Choroid plexus epithelial cell (primary cell): ENCODE measurements around the gene SGCD.

ENCODE experiments used
- DNase-seq: peaks from one replicate; pipeline ENCODE4 v3.0.0-alpha.2; 2010; ENCODE audit warnings: low read depth
- H3K4me3 ChIP-seq: 2 replicates; pipeline ENCODE4 v1.5.1; 2011; ENCODE audit warnings: low read depth, mild to moderate bottlenecking, control low read depth, low read length, moderate library complexity
- TF ChIP-seq, protein P1 (sequence below): conservative IDR thresholded peaks from 2 replicates; pipeline ENCODE4 v1.5.1; 2011; ENCODE audit warnings: low read depth, mild to moderate bottlenecking, control low read depth, inconsistent platforms, low read length, moderate library complexity

SGCD gene

DNA sequence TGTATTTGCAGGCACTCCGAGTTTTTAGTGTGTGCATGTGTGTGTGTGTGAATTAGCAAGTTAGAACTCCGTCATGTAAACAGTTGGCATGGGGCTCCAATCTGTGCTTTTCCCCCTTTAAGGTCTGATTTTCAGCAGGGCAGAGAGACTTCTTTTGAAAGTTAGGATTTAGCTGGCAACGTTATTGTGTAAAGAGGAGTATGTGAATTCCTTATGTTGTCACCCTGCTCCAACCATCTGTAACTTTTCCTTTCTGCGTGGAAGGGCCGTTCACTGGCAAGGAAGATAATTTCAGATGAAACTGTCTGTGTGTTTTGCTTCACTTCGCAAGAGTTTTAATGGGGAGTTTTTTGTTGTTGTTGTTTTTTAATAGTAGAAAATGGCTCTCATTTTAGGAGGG, 332 bp downstream of the SGCD start:
- TF ChIP-seq, protein P1, sequence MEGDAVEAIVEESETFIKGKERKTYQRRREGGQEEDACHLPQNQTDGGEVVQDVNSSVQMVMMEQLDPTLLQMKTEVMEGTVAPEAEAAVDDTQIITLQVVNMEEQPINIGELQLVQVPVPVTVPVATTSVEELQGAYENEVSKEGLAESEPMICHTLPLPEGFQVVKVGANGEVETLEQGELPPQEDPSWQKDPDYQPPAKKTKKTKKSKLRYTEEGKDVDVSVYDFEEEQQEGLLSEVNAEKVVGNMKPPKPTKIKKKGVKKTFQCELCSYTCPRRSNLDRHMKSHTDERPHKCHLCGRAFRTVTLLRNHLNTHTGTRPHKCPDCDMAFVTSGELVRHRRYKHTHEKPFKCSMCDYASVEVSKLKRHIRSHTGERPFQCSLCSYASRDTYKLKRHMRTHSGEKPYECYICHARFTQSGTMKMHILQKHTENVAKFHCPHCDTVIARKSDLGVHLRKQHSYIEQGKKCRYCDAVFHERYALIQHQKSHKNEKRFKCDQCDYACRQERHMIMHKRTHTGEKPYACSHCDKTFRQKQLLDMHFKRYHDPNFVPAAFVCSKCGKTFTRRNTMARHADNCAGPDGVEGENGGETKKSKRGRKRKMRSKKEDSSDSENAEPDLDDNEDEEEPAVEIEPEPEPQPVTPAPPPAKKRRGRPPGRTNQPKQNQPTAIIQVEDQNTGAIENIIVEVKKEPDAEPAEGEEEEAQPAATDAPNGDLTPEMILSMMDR: no peak
- H3K4me3 ChIP-seq: peak overlapping the region; percentile 30
- no peak for DNase-seq

DNA sequence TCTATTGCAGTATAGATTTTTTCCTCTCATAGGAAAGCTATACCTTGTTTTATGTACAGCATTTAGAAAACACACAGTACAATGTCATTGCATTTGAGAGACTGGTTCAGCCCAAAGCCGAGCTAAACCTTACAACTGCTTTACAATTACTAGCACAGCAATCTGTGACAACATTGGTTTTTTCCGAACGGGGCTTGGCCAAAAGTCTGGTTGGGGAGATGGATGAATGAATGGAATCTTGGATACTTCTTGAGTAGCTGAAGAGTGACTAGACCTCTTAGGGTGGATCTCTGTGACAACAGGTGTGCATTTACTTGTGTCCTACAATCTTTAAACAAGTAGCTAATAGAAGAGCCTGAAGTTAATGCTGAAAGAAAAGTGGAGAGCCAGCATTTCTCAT, 1.2 kb downstream of the SGCD start:
- no peak overlapping the region for H3K4me3 ChIP-seq
- TF ChIP-seq, protein P1: no peak
- DNase-seq: no peak

DNA sequence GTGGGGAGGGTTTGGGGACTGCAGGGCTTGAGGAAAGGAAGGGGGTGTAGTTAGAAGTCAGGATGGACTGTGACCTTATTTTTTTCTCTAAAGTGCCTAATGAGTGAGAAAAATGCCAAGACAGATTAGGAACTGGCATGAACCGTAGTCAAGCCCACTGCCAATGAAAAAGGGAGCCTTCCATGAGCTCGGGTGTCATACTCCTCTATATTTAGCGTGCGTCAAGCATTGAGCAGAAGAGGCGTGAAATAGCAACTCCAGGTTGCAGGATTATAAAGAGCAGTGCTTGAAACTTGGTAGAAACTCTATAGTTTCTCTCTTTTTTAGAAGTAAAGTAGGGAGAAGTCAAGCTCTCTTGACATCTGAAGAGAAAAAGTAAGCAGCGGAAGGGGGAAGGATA, 1.8 kb downstream of the SGCD start:
- TF ChIP-seq, protein P1: no peak
- DNase-seq: no peak
- no peak overlapping the region for H3K4me3 ChIP-seq

DNA sequence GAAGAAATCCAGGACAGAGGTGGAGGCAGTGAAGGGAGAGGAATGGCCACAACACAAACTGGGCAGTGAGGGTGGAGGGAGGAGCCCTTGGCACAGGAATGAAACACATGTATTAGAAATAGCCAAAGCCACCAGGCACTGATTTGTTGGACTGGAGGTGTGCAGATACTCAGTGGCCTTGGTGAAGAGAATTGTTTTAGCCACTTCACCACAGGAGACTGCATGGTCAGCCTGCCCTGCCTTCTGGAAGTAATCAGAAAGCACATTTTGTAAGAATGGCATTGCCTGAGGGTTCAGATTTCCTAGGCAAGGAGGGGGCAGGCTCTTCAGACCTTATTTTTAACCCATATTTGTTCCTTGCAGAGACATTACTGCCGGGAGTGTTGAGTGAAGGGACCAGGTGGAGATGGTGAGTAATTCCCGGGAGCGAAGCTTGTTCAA, 2.2 kb downstream of the SGCD start:
- DNase-seq: no peak
- TF ChIP-seq, protein P1: no peak
- H3K4me3 ChIP-seq: no peak overlapping the region

DNA sequence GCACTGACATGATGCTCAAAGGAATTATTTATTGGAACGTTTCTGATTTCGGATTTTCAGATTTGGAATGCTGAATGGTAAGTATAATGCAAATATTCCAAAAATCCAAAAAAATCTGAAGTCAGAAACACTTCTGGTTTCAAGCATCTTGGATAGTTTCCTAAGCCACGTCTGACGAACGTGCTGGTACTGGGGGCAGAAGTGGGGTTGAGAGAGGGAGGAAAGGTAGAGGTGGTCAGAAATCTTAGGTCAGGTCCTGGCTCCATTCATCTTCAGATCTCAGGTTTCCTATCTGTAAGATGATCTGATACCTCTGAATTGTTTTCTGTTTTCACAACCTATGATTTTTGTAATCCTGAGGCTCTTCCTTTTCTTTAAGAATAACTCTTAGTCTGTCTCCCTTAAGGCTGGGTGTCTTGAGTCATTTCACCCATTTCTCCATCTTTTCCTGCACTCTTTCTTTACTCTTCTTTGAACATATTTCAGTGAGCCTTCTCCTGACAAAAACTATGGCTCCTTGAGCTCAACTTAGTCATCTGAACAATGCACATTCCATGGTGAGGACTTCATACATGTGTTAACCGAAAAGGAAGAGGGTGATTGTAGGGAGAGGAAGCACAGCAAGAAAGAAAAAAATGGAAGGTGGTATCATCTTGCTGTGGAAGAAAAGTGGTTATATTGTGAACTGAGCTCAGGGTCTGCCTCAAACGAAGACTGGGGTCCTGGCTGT, 3.3 kb downstream of the SGCD start:
- no peak for DNase-seq
- TF ChIP-seq, protein P1: no peak
- no peak overlapping the region for H3K4me3 ChIP-seq

DNA sequence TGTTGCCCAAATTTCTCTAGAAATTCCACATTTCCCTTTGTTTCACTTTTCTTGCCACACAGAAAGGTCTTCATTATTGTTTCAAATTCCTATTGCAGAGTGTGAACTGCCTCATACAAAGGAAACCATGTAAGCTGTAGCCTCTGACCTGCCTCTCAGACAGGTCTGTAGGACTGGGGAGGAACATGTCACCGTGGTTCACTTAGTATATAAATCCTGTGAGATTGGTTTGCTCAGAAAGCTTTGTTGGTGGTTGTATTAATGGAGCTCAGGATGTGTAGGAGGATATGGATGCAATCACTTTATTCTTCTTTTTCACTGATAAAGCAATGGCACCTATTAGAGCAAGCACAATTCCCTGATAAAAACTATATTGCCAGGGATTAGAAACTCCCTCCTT, 4.2 kb downstream of the SGCD start:
- TF ChIP-seq, protein P1: no peak

DNA sequence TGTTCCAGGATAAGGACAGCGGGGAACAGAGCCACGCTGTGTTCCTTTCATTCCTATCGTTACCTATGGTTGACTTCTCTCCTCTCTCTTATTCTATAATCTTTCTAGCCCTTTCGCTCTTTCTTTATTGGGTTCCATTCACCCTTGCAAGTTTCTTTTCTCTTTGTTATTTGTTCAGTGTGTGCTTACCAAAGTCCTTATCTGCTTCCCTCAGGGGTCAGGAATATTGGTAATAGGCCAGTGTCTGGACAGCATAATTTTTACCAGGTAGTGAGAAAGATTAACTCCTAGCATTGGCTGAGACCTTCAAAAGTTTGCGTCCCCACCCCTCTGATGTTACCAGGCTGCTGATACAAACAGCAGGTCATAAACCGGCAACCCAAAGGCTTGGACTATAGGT, 4.9 kb downstream of the SGCD start:
- no peak for DNase-seq
- H3K4me3 ChIP-seq: no peak overlapping the region
- TF ChIP-seq, protein P1: no peak

More for the DNA sequence above, 4.2 kb downstream of the SGCD start:
- H3K4me3 ChIP-seq: no peak overlapping the region
- no peak for DNase-seq
